OCI-LY7 (cell line): Measurements from ENCODE around the gene STH. TPM values are rescaled to one million over a fixed set of nuclear protein-coding genes. Genes with fewer than 3 reads are reported as not detected.

Experiments used
- BruUV-seq: library from RNA; stranded (reverse); fragments of 400-500 nt; replicated peaks from 2 replicates; lab custom pipeline; 2021; lab: Mats Ljungman, UMichigan
- CTCF ChIA-PET: fragments of 300-600 bp; sonication (Branson Sonifier 250); formaldehyde crosslinking; loops from one replicate; lab custom pipeline; 2022; ENCODE audit warnings: antibody characterized with exemption; ENCODE audit not compliant: unreplicated experiment; lab: Charles Lee
- POLR2A ChIA-PET: fragments of 300-600 bp; sonication (Branson Sonifier 250); formaldehyde crosslinking; loops from one replicate; lab custom pipeline; 2022; ENCODE audit warnings: antibody characterized with exemption; lab: Charles Lee
- DNase-seq: peaks from one replicate; pipeline ENCODE4 v3.0.0-alpha.2; 2015; ENCODE audit warnings: low spot score
- H2AFZ ChIP-seq: fragments of 200-600 bp; sonication (generic), shearing (Covaris generic); 2 replicates; pipeline ENCODE4 v1.6.1; 2014; ENCODE audit warnings: mild to moderate bottlenecking, antibody characterized with exemption, low read length, moderate library complexity
- H3K27ac ChIP-seq: fragments of 200-600 bp; sonication (generic); 2 replicates; pipeline ENCODE4 v1.5.1; 2014; ENCODE audit warnings: mixed run types, low read depth, mild to moderate bottlenecking, moderate library complexity, low read length, inconsistent platforms; ENCODE audit not compliant: poor library complexity, severe bottlenecking
- H3K36me3 ChIP-seq: fragments of 200-600 bp; sonication (generic); 2 replicates; pipeline ENCODE4 v1.6.1; 2014; ENCODE audit warnings: mild to moderate bottlenecking, antibody characterized with exemption, low read length, moderate library complexity, mixed read lengths; ENCODE audit not compliant: insufficient read depth
- H3K4me1 ChIP-seq: fragments of 200-600 bp; sonication (generic); 2 replicates; pipeline ENCODE4 v1.5.1; 2014; ENCODE audit warnings: mild to moderate bottlenecking, low read length; ENCODE audit not compliant: insufficient read depth, poor library complexity, severe bottlenecking
- H3K4me2 ChIP-seq: fragments of 200-600 bp; sonication (generic); 2 replicates; pipeline ENCODE4 v1.6.1; 2014; ENCODE audit warnings: mild to moderate bottlenecking, low read length
- H3K4me3 ChIP-seq: fragments of 200-600 bp; sonication (generic); 2 replicates; pipeline ENCODE4 v1.5.1; 2014; ENCODE audit warnings: mild to moderate bottlenecking, low read depth, low read length; ENCODE audit not compliant: poor library complexity, severe bottlenecking
- H3K79me2 ChIP-seq: fragments of 200-600 bp; sonication (generic); 2 replicates; pipeline ENCODE4 v1.6.1; 2016; ENCODE audit warnings: low read depth, mild to moderate bottlenecking, low read length, moderate library complexity, mixed read lengths; ENCODE audit not compliant: insufficient read depth
- H3K9me2 ChIP-seq: fragments of 200-600 bp; sonication (generic); 2 replicates; pipeline ENCODE4 v1.6.1; 2016; ENCODE audit warnings: mild to moderate bottlenecking, low read length, mixed read lengths; ENCODE audit not compliant: insufficient read depth
- H3K9me3 ChIP-seq: fragments of 200-600 bp; sonication (generic); 2 replicates; pipeline ENCODE4 v1.6.1; 2014; ENCODE audit warnings: mild to moderate bottlenecking, mixed run types, low read length, mixed read lengths
- H4K20me1 ChIP-seq: fragments of 200-600 bp; sonication (generic); 2 replicates; pipeline ENCODE4 v1.6.1; 2014; ENCODE audit warnings: mild to moderate bottlenecking, antibody characterized with exemption, low read length, moderate library complexity, mixed read lengths; ENCODE audit not compliant: insufficient read depth
- EZH2phosphoT487 ChIP-seq: fragments of 200-600 bp; sonication (generic); IDR thresholded peaks from 2 replicates; pipeline ENCODE4 v1.6.1; 2018; ENCODE audit warnings: low read depth, borderline replicate concordance, mild to moderate bottlenecking, mixed run types, antibody characterized with exemption, low read length, moderate library complexity, mixed read lengths
- intact Hi-C: fragments of 100-400 bp; cut with micrococcal nuclease; formaldehyde crosslinking; loops from one replicate; pipeline ENCODE4 v1.10.0; 2022; ENCODE audit not compliant: unreplicated experiment
- total RNA-seq, 2 experiments: library from RNA; depleted of rRNA in 1 of 2; stranded (reverse); fragments of >200 nt in 1 of 2; shearing (Covaris generic) in 1 of 2; gene quantifications; 2 replicates each; pipeline ENCODE4 v1.2.3, GENCODE V29; 2014 to 2022
- TF ChIP-seq, protein P1 (sequence below): fragments of 200-600 bp; sonication (generic); conservative IDR thresholded peaks from 2 replicates; pipeline ENCODE4 v1.5.1; 2014; ENCODE audit warnings: mild to moderate bottlenecking, antibody characterized with exemption, low read length, moderate library complexity, mixed read lengths

Gene STH
- total RNA-seq, 2 experiments from 2014 or later: not detected

- no TSS peak for BruUV-seq
- TF ChIP-seq EZH2phosphoT487: no peak
- TF ChIP-seq, protein P1, sequence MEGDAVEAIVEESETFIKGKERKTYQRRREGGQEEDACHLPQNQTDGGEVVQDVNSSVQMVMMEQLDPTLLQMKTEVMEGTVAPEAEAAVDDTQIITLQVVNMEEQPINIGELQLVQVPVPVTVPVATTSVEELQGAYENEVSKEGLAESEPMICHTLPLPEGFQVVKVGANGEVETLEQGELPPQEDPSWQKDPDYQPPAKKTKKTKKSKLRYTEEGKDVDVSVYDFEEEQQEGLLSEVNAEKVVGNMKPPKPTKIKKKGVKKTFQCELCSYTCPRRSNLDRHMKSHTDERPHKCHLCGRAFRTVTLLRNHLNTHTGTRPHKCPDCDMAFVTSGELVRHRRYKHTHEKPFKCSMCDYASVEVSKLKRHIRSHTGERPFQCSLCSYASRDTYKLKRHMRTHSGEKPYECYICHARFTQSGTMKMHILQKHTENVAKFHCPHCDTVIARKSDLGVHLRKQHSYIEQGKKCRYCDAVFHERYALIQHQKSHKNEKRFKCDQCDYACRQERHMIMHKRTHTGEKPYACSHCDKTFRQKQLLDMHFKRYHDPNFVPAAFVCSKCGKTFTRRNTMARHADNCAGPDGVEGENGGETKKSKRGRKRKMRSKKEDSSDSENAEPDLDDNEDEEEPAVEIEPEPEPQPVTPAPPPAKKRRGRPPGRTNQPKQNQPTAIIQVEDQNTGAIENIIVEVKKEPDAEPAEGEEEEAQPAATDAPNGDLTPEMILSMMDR: no peak
- Histone ChIP-seq H2AFZ (no peak overlapping the region), H3K9me3 (no peaks in the 10 kb centered on the region), H3K4me3 (no peak overlapping the region), H3K27ac (no peak overlapping the region), H3K36me3 (no peaks in the 10 kb centered on the region), H3K4me1 (no peaks in the 10 kb centered on the region), H3K9me2 (no peaks in the 10 kb centered on the region), H3K79me2 (no peaks in the 10 kb centered on the region), H3K4me2 (no peak overlapping the region), H4K20me1 (no peaks in the 10 kb centered on the region)
- intact Hi-C loops: no loop called here
- no peak for DNase-seq
- POLR2A ChIA-PET: no interaction called here
- CTCF ChIA-PET: no interaction called here
These were observed 1.7 kb downstream of the STH start for GRCh38 chr17:46000757-46001156.

- Histone ChIP-seq H3K4me3 (no peak overlapping the region), H2AFZ (no peak overlapping the region), H3K4me1 (no peaks in the 10 kb centered on the region), H3K27ac (no peak overlapping the region), H4K20me1 (no peaks in the 10 kb centered on the region), H3K36me3 (no peaks in the 10 kb centered on the region), H3K9me2 (no peaks in the 10 kb centered on the region), H3K79me2 (no peaks in the 10 kb centered on the region), H3K4me2 (no peak overlapping the region), H3K9me3 (no peaks in the 10 kb centered on the region)
- ChIA-PET CTCF (no interaction called here), POLR2A (no interaction called here)
- intact Hi-C loops: loop anchor here (2.0 kb wide), 1 partner anchor 211 kb away; no protein-coding TSS in a partner anchor
- BruUV-seq: no TSS peak
- no peak for DNase-seq
- TF ChIP-seq EZH2phosphoT487: no peak
- TF ChIP-seq, protein P1: no peak
These were observed 2.6 kb downstream of the STH start for GRCh38 chr17:46001390-46002310.
